Lower leg skin (tissue), 3 donors: Measurements from ENCODE around the gene EBI3.

Experiments used
- POLR2A ChIP-seq, 2 donors: fragments of 450-650 bp; IDR thresholded peaks; one replicate each; pipeline ENCODE4 v1.6.1; 2016 to 2017; ENCODE audit warnings: antibody characterized with exemption in 2 of 2, mild to moderate bottlenecking in 1 of 2, moderate library complexity in 1 of 2
- TF ChIP-seq, protein P1 (sequence below), 3 donors: fragments of 450-650 bp; IDR thresholded peaks; one replicate each; pipeline ENCODE4 v1.5.1; 2016; ENCODE audit warnings: antibody characterized with exemption in 3 of 3, mild to moderate bottlenecking in 3 of 3, moderate library complexity in 2 of 3

DNA sequence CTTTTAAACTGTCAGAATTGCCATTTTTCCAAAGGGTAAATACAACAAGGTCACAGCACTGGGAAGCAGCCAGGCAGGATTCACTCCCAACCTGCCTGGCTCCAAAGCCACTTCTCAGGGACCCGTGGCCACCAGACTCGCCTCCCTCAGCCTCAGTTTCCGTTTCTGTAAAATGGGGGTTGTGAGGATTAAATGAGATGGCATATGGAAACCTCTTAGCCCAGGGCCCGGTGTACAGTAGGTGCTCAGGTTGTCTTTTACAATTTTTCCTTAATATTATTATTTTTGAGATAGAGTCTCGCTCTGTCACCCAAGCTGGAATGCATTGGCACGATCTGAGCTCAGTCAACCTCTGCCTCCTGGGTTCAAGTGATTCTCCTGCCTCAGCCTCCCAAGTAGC is 27.7 kb downstream of the EBI3 start:
- TF ChIP-seq POLR2A (IDR thresholded peaks at IDR 0.05): no peak
- TF ChIP-seq, protein P1, sequence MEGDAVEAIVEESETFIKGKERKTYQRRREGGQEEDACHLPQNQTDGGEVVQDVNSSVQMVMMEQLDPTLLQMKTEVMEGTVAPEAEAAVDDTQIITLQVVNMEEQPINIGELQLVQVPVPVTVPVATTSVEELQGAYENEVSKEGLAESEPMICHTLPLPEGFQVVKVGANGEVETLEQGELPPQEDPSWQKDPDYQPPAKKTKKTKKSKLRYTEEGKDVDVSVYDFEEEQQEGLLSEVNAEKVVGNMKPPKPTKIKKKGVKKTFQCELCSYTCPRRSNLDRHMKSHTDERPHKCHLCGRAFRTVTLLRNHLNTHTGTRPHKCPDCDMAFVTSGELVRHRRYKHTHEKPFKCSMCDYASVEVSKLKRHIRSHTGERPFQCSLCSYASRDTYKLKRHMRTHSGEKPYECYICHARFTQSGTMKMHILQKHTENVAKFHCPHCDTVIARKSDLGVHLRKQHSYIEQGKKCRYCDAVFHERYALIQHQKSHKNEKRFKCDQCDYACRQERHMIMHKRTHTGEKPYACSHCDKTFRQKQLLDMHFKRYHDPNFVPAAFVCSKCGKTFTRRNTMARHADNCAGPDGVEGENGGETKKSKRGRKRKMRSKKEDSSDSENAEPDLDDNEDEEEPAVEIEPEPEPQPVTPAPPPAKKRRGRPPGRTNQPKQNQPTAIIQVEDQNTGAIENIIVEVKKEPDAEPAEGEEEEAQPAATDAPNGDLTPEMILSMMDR (IDR thresholded peaks at IDR 0.05): no peak
